Hepatocyte (in vitro differentiated cells): ENCODE data around the gene PCDHGA7. TPM values are rescaled to one million over a fixed set of nuclear protein-coding genes. Genes with fewer than 3 reads are reported as not detected.
A peak's percentile ranks its signal among the peaks of the same experiment; 100 is the strongest.
"Not testable (repeated sequence)": the region's sequence is repeated elsewhere in the genome, so short reads cannot be mapped to it uniquely, and the experiment has no call there.

Experiments
- DNase-seq: peaks from one replicate; pipeline ENCODE4 v3.0.0-alpha.2; 2016; ENCODE audit warnings: low spot score
- H2AFZ ChIP-seq: fragments of 200-600 bp; sonication (generic); 2 replicates; pipeline ENCODE4 v1.6.0; 2016; ENCODE audit warnings: antibody characterized with exemption, mild to moderate bottlenecking
- H3K27ac ChIP-seq: fragments of 200-600 bp; sonication (generic); 2 replicates; pipeline ENCODE4 v1.5.1; 2016; ENCODE audit warnings: mild to moderate bottlenecking
- H3K27me3 ChIP-seq: fragments of 200-600 bp; sonication (generic); 2 replicates; pipeline ENCODE4 v1.6.1; 2016
- H3K36me3 ChIP-seq: fragments of 200-600 bp; sonication (generic); replicated peaks from 2 replicates; pipeline ENCODE4 v1.5.1; 2016; ENCODE audit warnings: low read depth; ENCODE audit not compliant: insufficient read depth
- H3K4me1 ChIP-seq: fragments of 200-600 bp; sonication (generic); 2 replicates; pipeline ENCODE4 v1.5.1; 2016; ENCODE audit warnings: mild to moderate bottlenecking, moderate library complexity; ENCODE audit not compliant: insufficient read depth
- H3K4me2 ChIP-seq: fragments of 200-600 bp; sonication (generic); 2 replicates; pipeline ENCODE4 v1.6.0; 2016
- H3K4me3 ChIP-seq: fragments of 200-600 bp; sonication (generic); 2 replicates; pipeline ENCODE4 v1.5.1; 2016; ENCODE audit warnings: mild to moderate bottlenecking
- H3K79me2 ChIP-seq: fragments of 200-600 bp; sonication (generic); 2 replicates; pipeline ENCODE4 v1.6.0; 2017; ENCODE audit warnings: mild to moderate bottlenecking
- H3K9me2 ChIP-seq: fragments of 200-600 bp; sonication (generic); replicated peaks from 2 replicates; pipeline ENCODE4 v1.6.0; 2017; ENCODE audit warnings: mild to moderate bottlenecking; ENCODE audit not compliant: insufficient read depth
- H3K9me3 ChIP-seq: fragments of 200-600 bp; sonication (generic); 2 replicates; pipeline ENCODE4 v1.5.1; 2016; ENCODE audit warnings: low read depth, mild to moderate bottlenecking
- H4K20me1 ChIP-seq: fragments of 200-600 bp; sonication (generic); 2 replicates; pipeline ENCODE4 v1.6.0; 2016; ENCODE audit warnings: mild to moderate bottlenecking; ENCODE audit not compliant: insufficient read depth, poor library complexity, severe bottlenecking
- EZH2 ChIP-seq: fragments of 200-600 bp; sonication (generic); IDR thresholded peaks from 2 replicates; pipeline ENCODE4 v1.6.1; 2016; ENCODE audit warnings: antibody characterized with exemption, mild to moderate bottlenecking, borderline replicate concordance
- EZH2phosphoT487 ChIP-seq: fragments of 200-600 bp; sonication (generic); IDR thresholded peaks from one replicate; pipeline ENCODE4 v1.6.1; 2018; ENCODE audit warnings: antibody characterized with exemption, mild to moderate bottlenecking, low read depth, moderate library complexity; ENCODE audit not compliant: unreplicated experiment, severe bottlenecking
- whole genome bisulfite sequencing: methylation state at CpG from one replicate; pipeline ENCODE4 v1.1.6; 2016; ENCODE audit warnings: low lambda C conversion rate; ENCODE audit errors: missing lambda C conversion rate; 5-methylcytosine and 5-hydroxymethylcytosine counted together
- polyA plus RNA-seq: library from polyadenylated mRNA; unstranded; fragments of >200 nt; fragmentation: Nextera tagmentation; extraction: Ambion mirVana; gene quantifications from 2 replicates; pipeline ENCODE4 v1.2.1, GENCODE V29; 2016
- total RNA-seq: library from RNA; depleted of rRNA; stranded (reverse); fragments of >200 nt; gene quantifications from 2 replicates; pipeline ENCODE4 v1.2.3, GENCODE V29; 2014
- TF ChIP-seq, protein P1 (sequence below): fragments of 200-600 bp; sonication (generic); IDR thresholded peaks from 2 replicates; pipeline ENCODE4 v1.5.1; 2016; ENCODE audit warnings: antibody characterized with exemption, mild to moderate bottlenecking; ENCODE audit not compliant: poor library complexity

PCDHGA7 gene
- total and polyA plus RNA-seq, 2 experiments from 2014 or later = 0.10 TPM; not detected in 1

DNA sequence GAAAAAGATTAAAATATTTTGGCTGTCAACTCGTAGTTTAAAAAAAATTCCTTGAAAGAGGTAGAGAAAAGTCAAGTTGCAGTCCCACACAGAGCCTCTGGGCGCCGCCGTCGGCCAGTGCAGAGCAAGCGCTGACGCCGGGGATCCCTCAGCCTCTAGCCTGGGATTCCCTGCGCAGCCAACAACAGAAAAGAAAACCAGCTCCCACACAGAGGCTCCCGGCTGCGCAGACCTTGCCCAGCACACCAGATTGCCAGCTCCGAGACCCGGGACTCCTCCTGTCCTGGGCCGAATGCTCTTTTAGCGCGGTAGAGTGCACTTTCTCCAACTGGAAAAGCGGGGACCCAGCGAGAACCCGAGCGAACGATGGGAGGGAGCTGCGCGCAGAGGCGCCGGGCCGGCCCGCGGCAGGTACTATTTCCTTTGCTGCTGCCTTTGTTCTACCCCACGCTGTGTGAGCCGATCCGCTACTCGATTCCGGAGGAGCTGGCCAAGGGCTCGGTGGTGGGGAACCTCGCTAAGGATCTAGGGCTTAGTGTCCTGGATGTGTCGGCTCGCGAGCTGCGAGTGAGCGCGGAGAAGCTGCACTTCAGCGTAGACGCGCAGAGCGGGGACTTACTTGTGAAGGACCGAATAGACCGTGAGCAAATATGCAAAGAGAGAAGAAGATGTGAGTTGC lies 35.1 kb downstream of the PCDHGA7 start, which contains the start of gene PCDHGB7:
Gene PCDHGB7 (plus strand): TSS at position 184 of the 679 bp plus-strand sequence. CDS start 183 bp downstream, at position 367.
- peak within 1 kb of the TSS; percentile 21 for H3K27ac ChIP-seq
- peaks cover 55% of the 10 kb centered on the region for H3K9me3 ChIP-seq
- WGBS = 7% methylated on average over 45 of the region's 47 CpGs
- H3K27me3 ChIP-seq, H2AFZ ChIP-seq, H4K20me1 ChIP-seq, H3K36me3 ChIP-seq, H3K4me1 ChIP-seq, H3K79me2 ChIP-seq, H3K9me2 ChIP-seq: not testable (repeated sequence)
- peak; percentile 83 for DNase-seq
- H3K4me2 ChIP-seq = peak within 1 kb of the TSS; percentile 66
- peak within 1 kb of the TSS; percentile 22 for H3K4me3 ChIP-seq
- TF ChIP-seq, protein P1, sequence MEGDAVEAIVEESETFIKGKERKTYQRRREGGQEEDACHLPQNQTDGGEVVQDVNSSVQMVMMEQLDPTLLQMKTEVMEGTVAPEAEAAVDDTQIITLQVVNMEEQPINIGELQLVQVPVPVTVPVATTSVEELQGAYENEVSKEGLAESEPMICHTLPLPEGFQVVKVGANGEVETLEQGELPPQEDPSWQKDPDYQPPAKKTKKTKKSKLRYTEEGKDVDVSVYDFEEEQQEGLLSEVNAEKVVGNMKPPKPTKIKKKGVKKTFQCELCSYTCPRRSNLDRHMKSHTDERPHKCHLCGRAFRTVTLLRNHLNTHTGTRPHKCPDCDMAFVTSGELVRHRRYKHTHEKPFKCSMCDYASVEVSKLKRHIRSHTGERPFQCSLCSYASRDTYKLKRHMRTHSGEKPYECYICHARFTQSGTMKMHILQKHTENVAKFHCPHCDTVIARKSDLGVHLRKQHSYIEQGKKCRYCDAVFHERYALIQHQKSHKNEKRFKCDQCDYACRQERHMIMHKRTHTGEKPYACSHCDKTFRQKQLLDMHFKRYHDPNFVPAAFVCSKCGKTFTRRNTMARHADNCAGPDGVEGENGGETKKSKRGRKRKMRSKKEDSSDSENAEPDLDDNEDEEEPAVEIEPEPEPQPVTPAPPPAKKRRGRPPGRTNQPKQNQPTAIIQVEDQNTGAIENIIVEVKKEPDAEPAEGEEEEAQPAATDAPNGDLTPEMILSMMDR = peak; percentile 67

DNA sequence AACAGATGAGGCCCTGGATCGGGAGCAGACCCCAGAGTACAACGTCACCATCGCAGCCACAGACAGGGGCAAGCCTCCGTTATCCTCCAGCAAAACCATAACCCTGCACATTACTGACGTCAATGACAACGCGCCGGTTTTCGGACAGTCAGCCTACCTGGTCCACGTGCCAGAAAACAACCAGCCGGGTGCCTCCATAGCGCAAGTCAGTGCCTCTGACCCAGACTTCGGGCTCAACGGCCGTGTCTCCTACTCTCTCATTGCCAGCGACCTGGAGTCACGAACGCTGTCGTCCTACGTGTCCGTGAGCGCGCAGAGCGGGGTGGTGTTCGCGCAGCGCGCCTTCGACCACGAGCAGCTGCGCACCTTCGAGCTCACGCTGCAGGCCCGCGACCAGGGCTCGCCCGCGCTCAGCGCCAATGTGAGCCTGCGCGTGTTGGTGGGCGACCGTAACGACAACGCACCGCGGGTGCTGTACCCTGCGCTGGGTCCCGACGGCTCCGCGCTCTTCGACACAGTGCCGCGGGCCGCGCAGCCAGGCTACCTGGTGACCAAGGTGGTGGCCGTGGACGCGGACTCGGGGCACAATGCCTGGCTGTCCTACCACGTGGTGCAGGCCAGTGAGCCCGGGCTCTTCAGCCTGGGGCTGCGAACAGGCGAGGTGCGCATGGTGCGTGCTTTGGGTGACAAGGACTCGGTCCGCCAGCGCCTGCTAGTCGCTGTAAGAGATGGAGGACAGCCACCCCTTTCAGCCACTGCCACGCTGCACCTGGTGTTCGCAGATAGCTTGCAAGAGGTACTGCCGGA lies 36.7 kb downstream of the PCDHGA7 start:
- H3K4me3 ChIP-seq = no peak overlapping the region
- no peak overlapping the region for H2AFZ ChIP-seq
- no peak overlapping the region for H3K27ac ChIP-seq
- peaks cover 63% of the 10 kb centered on the region for H3K9me3 ChIP-seq
- H4K20me1 ChIP-seq = no peaks in the 10 kb centered on the region
- H3K4me2 ChIP-seq = no peak overlapping the region
- no peaks in the 10 kb centered on the region for H3K4me1 ChIP-seq
- DNase-seq = no peak
- no peaks in the 10 kb centered on the region for H3K27me3 ChIP-seq
- over 99% methylated on average over 72 of the region's 74 CpGs for WGBS
- peaks cover 8% of the 10 kb centered on the region for H3K36me3 ChIP-seq
- H3K9me2 ChIP-seq = no peaks in the 10 kb centered on the region
- TF ChIP-seq, protein P1 = no peak
- no peak for TF ChIP-seq EZH2phosphoT487
- no peak for TF ChIP-seq EZH2
- peaks cover 10% of the 10 kb centered on the region for H3K79me2 ChIP-seq

DNA sequence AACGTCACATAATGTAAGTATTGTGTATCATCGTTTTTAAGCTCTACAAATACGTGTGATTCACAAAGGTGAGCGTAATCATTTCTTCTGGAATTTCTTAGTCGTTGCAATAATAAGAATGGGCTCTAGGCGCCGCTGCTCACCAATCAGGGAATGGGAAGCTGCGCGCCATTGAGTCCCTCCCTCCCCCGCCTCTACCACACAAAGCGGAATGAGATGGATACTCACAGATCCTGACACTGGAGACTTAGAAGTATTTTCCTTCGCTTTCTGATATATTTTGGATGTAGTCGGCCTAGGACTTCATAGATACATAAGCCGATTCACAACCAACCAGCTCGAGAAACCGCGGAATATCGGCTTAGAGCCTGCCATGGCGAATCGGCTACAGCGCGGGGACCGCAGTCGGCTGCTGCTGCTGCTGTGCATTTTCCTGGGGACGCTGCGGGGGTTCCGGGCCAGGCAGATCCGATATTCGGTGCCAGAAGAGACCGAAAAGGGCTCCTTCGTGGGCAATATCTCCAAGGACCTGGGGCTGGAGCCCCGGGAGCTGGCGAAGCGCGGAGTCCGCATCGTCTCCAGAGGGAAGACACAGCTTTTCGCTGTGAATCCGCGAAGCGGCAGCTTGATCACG lies 38.4 kb downstream of the PCDHGA7 start, which contains the start of gene PCDHGA11:
Gene PCDHGA11 (plus strand): TSS at position 197 of the 634 bp plus-strand sequence. CDS start 177 bp downstream, at position 374.
- no peaks in the 10 kb centered on the region for H4K20me1 ChIP-seq
- TF ChIP-seq EZH2phosphoT487 (no peak), EZH2 (no peak)
- TF ChIP-seq, protein P1 = peak; percentile 32
- H3K9me3 ChIP-seq = peaks cover 74% of the 10 kb centered on the region
- H3K27me3 ChIP-seq = no peaks in the 10 kb centered on the region
- peaks cover 14% of the 10 kb centered on the region for H3K36me3 ChIP-seq
- peaks cover 13% of the 10 kb centered on the region for H3K79me2 ChIP-seq
- H3K4me1 ChIP-seq = no peaks in the 10 kb centered on the region
- no peaks in the 10 kb centered on the region for H3K9me2 ChIP-seq
- peak within 1 kb of the TSS; percentile 29 for H3K4me3 ChIP-seq
- peak; percentile 52 for DNase-seq
- WGBS = 51% methylated on average over 42 of the region's 42 CpGs
- peak within 1 kb of the TSS; percentile 60 for H3K4me2 ChIP-seq
- no peak within 1 kb of the TSS for H3K27ac ChIP-seq
- no peak within 1 kb of the TSS for H2AFZ ChIP-seq
